Tibial artery (tissue), 4 donors: ENCODE results near the gene PATJ.
"Not testable (repeated sequence)": the region's sequence is repeated elsewhere in the genome, so short reads cannot be mapped to it uniquely, and the experiment has no call there.

Source experiments
- DNase-seq, 2 donors: peaks; one replicate each; pipeline ENCODE4 v3.0.0-alpha.2; 2019
- H3K27ac ChIP-seq, 2 donors: fragments of 200-600 bp; sonication (generic) in 1 of 2; 1 replicate in 1 of 2; 2 replicates in 1 of 2; pipeline ENCODE4 v1.5.1; 2018 to 2019; ENCODE audit warnings: mild to moderate bottlenecking in 1 of 2
- H3K27me3 ChIP-seq, 2 donors: fragments of 200-600 bp; sonication (generic) in 1 of 2; one replicate each; pipeline versions ENCODE4 v1.5.1 to v1.6.0; 2016 to 2019
- H3K36me3 ChIP-seq, 3 donors: fragments of 200-600 bp; sonication (generic) in 2 of 3; one replicate each; pipeline ENCODE4 v1.5.1; 2016 to 2019; ENCODE audit warnings: mild to moderate bottlenecking in 2 of 3
- H3K4me1 ChIP-seq, 4 donors: fragments of 200-600 bp; sonication (generic) in 2 of 4; 1 replicate in 3 of 4; 2 replicates in 1 of 4; pipeline ENCODE4 v1.5.1; 2016 to 2019
- H3K4me3 ChIP-seq, 2 donors: fragments of 200-600 bp; sonication (generic) in 1 of 2; 1 replicate in 1 of 2; 2 replicates in 1 of 2; pipeline ENCODE4 v1.5.1; 2018 to 2019; ENCODE audit warnings: mild to moderate bottlenecking in 2 of 2
- H3K9me3 ChIP-seq, 3 donors: fragments of 200-600 bp; sonication (generic) in 1 of 3; one replicate each; pipeline ENCODE4 v1.5.1; 2016 to 2019
- intact Hi-C: fragments of 100-400 bp; cut with DNase I; formaldehyde crosslinking; loops from one replicate; pipeline ENCODE4 v1.15.0; 2023; ENCODE audit warnings: low total_unique reads
- TF ChIP-seq, protein P1 (sequence below), 2 experiments: fragments of 200-600 bp in 1 of 2; fragments of 450-650 bp in 1 of 2; IDR thresholded peaks; one replicate each; pipeline ENCODE4 v1.5.1; 2017 to 2019; ENCODE audit warnings: antibody characterized with exemption in 2 of 2, mild to moderate bottlenecking in 1 of 2, moderate library complexity in 1 of 2

Gene PATJ

DNA sequence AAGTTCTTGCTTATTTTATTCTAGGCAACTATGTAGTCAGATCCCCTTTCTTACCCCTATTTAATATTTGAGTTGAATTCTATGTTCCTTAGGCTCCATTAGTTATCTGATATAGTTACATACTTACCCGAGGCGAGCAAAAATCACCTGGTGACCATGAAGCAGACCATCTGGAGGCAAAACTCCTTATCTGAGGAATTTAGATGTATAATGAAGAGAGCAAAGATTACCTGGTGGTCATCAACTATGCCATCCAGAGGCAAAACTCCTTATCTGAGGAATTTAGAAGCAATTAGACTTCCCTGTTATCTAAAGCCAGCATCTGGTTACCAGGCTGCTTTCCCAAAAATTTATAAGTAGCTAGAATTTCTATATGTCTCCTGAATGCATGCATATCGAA is 129.9 kb downstream of the PATJ start:
- no peaks in the 10 kb centered on the region for H3K4me1 ChIP-seq
- H3K36me3 ChIP-seq = peaks cover 17 to 47% (median 34%) of the 10 kb centered on the region in 3 donors
- no peaks in the 10 kb centered on the region for H3K9me3 ChIP-seq
- no peak for DNase-seq
- no peak overlapping the region for H3K27ac ChIP-seq
- no peak overlapping the region for H3K4me3 ChIP-seq
- H3K27me3 ChIP-seq = no peaks in the 10 kb centered on the region
- TF ChIP-seq, protein P1, sequence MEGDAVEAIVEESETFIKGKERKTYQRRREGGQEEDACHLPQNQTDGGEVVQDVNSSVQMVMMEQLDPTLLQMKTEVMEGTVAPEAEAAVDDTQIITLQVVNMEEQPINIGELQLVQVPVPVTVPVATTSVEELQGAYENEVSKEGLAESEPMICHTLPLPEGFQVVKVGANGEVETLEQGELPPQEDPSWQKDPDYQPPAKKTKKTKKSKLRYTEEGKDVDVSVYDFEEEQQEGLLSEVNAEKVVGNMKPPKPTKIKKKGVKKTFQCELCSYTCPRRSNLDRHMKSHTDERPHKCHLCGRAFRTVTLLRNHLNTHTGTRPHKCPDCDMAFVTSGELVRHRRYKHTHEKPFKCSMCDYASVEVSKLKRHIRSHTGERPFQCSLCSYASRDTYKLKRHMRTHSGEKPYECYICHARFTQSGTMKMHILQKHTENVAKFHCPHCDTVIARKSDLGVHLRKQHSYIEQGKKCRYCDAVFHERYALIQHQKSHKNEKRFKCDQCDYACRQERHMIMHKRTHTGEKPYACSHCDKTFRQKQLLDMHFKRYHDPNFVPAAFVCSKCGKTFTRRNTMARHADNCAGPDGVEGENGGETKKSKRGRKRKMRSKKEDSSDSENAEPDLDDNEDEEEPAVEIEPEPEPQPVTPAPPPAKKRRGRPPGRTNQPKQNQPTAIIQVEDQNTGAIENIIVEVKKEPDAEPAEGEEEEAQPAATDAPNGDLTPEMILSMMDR (IDR thresholded peaks at IDR 0.05) = no peak
- intact Hi-C loops = no loop called here

DNA sequence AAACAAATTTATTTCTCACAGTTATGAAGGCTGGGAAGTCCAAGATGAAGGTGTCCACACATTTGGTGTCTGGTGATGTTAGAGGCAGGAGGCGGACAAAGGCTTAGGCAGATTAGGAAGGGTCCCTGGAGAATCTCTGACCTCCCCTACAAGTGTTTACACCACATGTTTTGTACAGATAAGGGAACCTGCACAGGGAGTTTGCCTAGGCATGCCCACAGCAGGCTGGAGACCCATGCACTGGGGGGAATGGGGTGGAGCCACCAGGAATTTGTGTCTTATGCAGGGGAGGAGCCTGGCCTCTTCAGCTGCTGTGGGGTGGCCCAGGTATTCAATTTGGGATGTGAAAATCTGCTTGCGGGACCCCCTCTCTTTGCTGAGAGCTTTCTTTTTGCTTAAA is 131.3 kb downstream of the PATJ start:
- no peak overlapping the region for H3K4me3 ChIP-seq
- intact Hi-C loops = no loop called here
- no peaks in the 10 kb centered on the region for H3K4me1 ChIP-seq
- no peak for DNase-seq
- TF ChIP-seq, protein P1 (IDR thresholded peaks at IDR 0.05) = no peak
- no peaks in the 10 kb centered on the region for H3K27me3 ChIP-seq
- no peak overlapping the region for H3K27ac ChIP-seq
- H3K36me3 ChIP-seq = peaks cover 13 to 58% (median 26%) of the 10 kb centered on the region in 3 donors
- H3K9me3 ChIP-seq = no peaks in the 10 kb centered on the region

DNA sequence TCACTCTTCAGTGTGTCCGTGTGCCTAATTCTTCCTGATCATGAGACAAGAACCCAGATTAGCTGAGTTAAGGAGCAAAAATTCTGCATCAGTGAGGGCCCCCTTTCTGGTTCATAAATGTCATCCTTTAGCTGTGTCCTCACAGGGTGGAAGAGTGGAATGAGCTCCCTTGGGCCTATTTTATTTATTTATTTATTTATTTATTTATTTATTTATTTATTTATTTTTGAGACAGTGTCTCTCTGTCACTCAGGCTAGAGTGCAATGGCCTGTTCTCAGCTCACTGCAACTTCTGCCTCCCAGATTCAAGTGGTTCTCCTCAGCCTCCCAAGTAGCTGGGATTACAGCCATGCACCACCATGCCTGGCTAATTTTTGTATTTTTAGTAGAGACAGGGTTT is 131.7 kb downstream of the PATJ start:
- TF ChIP-seq, protein P1 (IDR thresholded peaks at IDR 0.05) = no peak
- no peak overlapping the region for H3K27ac ChIP-seq
- no peaks in the 10 kb centered on the region for H3K9me3 ChIP-seq
- H3K4me3 ChIP-seq = no peak overlapping the region
- peaks cover 11 to 61% (median 26%) of the 10 kb centered on the region in 3 donors for H3K36me3 ChIP-seq
- H3K27me3 ChIP-seq = no peaks in the 10 kb centered on the region
- intact Hi-C loops = no loop called here
- no peaks in the 10 kb centered on the region for H3K4me1 ChIP-seq
- no peak for DNase-seq

DNA sequence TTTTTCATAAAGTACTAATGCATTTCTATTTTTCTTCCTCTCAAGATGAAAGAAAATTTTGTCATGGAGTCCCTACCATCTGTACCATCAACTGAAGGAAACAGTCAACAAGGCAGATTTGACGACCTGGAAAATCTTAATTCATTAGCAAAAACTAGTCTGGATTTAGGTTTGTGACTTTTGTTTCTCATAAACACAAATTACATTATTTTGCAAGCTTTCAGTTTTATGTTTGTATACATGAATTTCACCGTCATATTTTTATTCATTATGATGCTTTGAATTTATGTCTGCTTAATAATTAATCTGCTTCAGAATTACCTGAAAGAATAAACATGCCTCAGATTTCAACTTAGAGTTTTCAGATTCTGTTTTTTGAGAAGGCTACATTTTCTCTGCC is 132.9 kb downstream of the PATJ start:
- no peak for DNase-seq
- Histone ChIP-seq H3K4me1 (no peaks in the 10 kb centered on the region), H3K27me3 (no peaks in the 10 kb centered on the region), H3K36me3 (peaks cover 11 to 50% (median 26%) of the 10 kb centered on the region in 3 donors), H3K9me3 (no peaks in the 10 kb centered on the region), H3K27ac (no peak overlapping the region), H3K4me3 (no peak overlapping the region)
- intact Hi-C loops = no loop called here
- TF ChIP-seq, protein P1 (IDR thresholded peaks at IDR 0.05) = no peak

DNA sequence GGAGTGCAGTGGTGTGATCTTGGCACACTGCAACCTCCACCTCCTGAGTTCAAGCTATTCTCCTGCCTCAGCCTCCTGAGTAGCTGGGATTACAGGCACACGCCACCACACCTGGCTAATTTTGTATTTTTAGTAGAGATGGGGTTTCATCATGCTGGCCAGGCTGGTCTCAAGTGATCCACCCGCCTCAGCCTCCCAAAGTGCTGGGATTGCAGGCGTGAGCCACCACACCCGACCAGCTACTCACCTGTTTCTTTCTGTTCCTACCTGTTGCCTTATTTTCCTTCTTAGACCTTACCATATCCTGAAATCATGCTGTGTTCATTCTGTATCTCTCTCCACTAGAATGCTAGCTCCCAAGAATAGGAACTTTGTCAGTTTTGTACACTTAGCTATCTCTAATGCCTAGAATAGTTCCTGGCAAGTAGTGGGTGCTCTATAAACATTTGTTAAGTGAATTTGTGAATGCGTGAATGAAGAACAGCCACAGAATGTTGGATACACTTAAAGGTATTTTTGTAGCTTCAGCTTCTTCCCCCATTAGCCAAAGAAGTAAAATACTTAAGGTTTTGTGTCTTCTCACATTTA is 137.7 kb downstream of the PATJ start:
- H3K4me1 ChIP-seq, H3K27ac ChIP-seq, DNase-seq, H3K9me3 ChIP-seq, H3K27me3 ChIP-seq, intact Hi-C loops, H3K4me3 ChIP-seq: not testable (repeated sequence)
- peaks cover 11 to 49% (median 18%) of the 10 kb centered on the region in 3 donors for H3K36me3 ChIP-seq

DNA sequence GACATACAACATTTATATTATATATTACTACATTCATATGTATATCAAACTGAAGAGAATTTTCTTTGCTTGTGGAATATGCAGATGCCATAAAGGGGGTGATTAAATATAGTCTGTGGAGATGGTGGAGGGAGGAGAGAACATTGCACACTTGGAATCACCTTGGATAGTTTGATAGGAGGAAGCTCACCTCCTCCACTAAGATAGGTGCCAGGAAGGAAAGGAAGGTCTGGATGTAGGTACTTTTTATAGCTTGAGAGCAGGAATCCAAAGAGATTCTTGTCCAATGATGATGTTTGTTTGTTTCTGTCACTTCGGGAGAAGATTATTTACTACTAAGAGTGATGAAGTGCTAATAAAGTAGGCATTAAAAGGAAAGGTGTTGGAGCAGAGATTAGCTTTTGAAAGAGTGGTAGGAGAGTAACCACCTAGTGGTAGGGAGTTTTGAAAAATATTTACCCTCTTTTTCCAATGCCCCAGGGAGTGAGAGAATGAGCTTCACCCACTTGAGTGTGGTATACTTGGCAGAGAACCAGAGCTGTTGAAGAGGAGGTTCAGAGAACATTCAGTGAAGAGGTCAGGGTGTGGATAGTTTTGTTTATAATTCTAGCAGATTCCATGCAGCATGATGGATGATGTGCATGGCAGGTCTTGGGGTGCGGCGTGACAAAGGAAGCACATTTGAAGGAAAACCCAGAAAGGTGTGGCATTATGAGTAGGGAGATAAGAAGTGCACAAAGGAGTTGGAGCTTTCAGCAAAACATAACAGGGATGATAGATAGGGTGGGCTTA is 145.0 kb downstream of the PATJ start:
- intact Hi-C loops = no loop called here
- no peak for DNase-seq
- TF ChIP-seq, protein P1 (IDR thresholded peaks at IDR 0.05) = no peak
- H3K36me3 ChIP-seq = peaks cover 0 to 4% (median 0%) of the 10 kb centered on the region in 3 donors
- peaks cover 0 to 32% (median 16%) of the 10 kb centered on the region in 4 donors for H3K4me1 ChIP-seq
- no peak overlapping the region for H3K4me3 ChIP-seq
- peak overlapping the region; percentile 48 to 55 for H3K27ac ChIP-seq
- H3K9me3 ChIP-seq = no peaks in the 10 kb centered on the region
- H3K27me3 ChIP-seq = no peaks in the 10 kb centered on the region
